Effector memory CD4-positive, alpha-beta T cell (primary cell): Measurements from ENCODE around the gene DLG1.

Experiments
- DNase-seq, 3 donors: peaks; one replicate each; pipeline ENCODE4 v3.0.0-alpha.2; 2020
- H3K27ac ChIP-seq: 2 replicates; pipeline ENCODE4 v1.7.0; 2013; ENCODE audit warnings: mild to moderate bottlenecking, low read length, moderate library complexity; ENCODE audit not compliant: insufficient read depth, poor library complexity, severe bottlenecking
- H3K27me3 ChIP-seq: replicated peaks from 2 replicates; pipeline ENCODE4 v1.7.0; 2013; ENCODE audit warnings: mild to moderate bottlenecking, low read length; ENCODE audit not compliant: insufficient read depth, control insufficient read depth, poor library complexity, severe bottlenecking
- H3K36me3 ChIP-seq: 2 replicates; pipeline ENCODE4 v1.7.0; 2013; ENCODE audit warnings: mild to moderate bottlenecking, low read length, moderate library complexity; ENCODE audit not compliant: control insufficient read depth, insufficient read depth
- H3K4me1 ChIP-seq: 2 replicates; pipeline ENCODE4 v1.7.0; 2013; ENCODE audit warnings: low read length, mild to moderate bottlenecking; ENCODE audit not compliant: control insufficient read depth, insufficient read depth, poor library complexity, severe bottlenecking
- H3K4me3 ChIP-seq: 2 replicates; pipeline ENCODE4 v1.7.0; 2013; ENCODE audit warnings: low read length, low read depth, mild to moderate bottlenecking; ENCODE audit not compliant: insufficient read depth, poor library complexity, severe bottlenecking
- H3K9me3 ChIP-seq: 2 replicates; pipeline ENCODE4 v1.7.0; 2013; ENCODE audit warnings: mild to moderate bottlenecking, low read length, moderate library complexity; ENCODE audit not compliant: control insufficient read depth

DLG1 gene

GRCh38 chr3:197111685-197112084 is 186.7 kb downstream of the DLG1 start:
- DNase-seq, result no peak
- Histone ChIP-seq H3K4me3 (no peak overlapping the region), H3K9me3 (no peaks in the 10 kb centered on the region), H3K36me3 (peaks cover 5% of the 10 kb centered on the region), H3K4me1 (no peaks in the 10 kb centered on the region), H3K27me3 (no peaks in the 10 kb centered on the region), H3K27ac (no peak overlapping the region)

GRCh38 chr3:197105786-197106185 is 192.6 kb downstream of the DLG1 start:
- no peak overlapping the region for H3K27ac ChIP-seq
- no peak for DNase-seq
- no peaks in the 10 kb centered on the region for H3K9me3 ChIP-seq
- no peaks in the 10 kb centered on the region for H3K27me3 ChIP-seq
- no peaks in the 10 kb centered on the region for H3K4me1 ChIP-seq
- H3K4me3 ChIP-seq, result no peak overlapping the region
- peaks cover 4% of the 10 kb centered on the region for H3K36me3 ChIP-seq

- no peak overlapping the region for H3K27ac ChIP-seq
- DNase-seq, result no peak
- H3K9me3 ChIP-seq, result no peaks in the 10 kb centered on the region
- H3K4me3 ChIP-seq, result no peak overlapping the region
- peaks cover 4% of the 10 kb centered on the region for H3K36me3 ChIP-seq
- no peaks in the 10 kb centered on the region for H3K27me3 ChIP-seq
- H3K4me1 ChIP-seq, result no peaks in the 10 kb centered on the region
Observed at GRCh38 chr3:197104738-197105137, 193.7 kb downstream of the DLG1 start.

- no peak for DNase-seq
- H3K9me3 ChIP-seq, result no peaks in the 10 kb centered on the region
- H3K27ac ChIP-seq, result no peak overlapping the region
- no peaks in the 10 kb centered on the region for H3K27me3 ChIP-seq
- H3K4me3 ChIP-seq, result no peak overlapping the region
- H3K36me3 ChIP-seq, result peaks cover 4% of the 10 kb centered on the region
- H3K4me1 ChIP-seq, result no peaks in the 10 kb centered on the region
Observed at GRCh38 chr3:197103766-197104165, 194.6 kb downstream of the DLG1 start.

- Histone ChIP-seq H3K36me3 (peaks cover 2% of the 10 kb centered on the region), H3K27ac (no peak overlapping the region), H3K4me3 (no peak overlapping the region), H3K9me3 (no peaks in the 10 kb centered on the region), H3K27me3 (no peaks in the 10 kb centered on the region), H3K4me1 (no peaks in the 10 kb centered on the region)
- DNase-seq, result no peak
Observed at GRCh38 chr3:197093871-197094270, 204.5 kb downstream of the DLG1 start.

- H3K27me3 ChIP-seq, result no peaks in the 10 kb centered on the region
- H3K27ac ChIP-seq, result no peak overlapping the region
Observed at GRCh38 chr3:197088370-197088769, 210.0 kb downstream of the DLG1 start.

GRCh38 chr3:197085137-197085536 is 213.3 kb downstream of the DLG1 start:
- no peak for DNase-seq
- Histone ChIP-seq H3K9me3 (no peaks in the 10 kb centered on the region), H3K27ac (no peak overlapping the region), H3K4me1 (no peaks in the 10 kb centered on the region), H3K4me3 (no peak overlapping the region), H3K27me3 (no peaks in the 10 kb centered on the region), H3K36me3 (peaks cover 6% of the 10 kb centered on the region)

More at GRCh38 chr3:197088370-197088769, 210.0 kb downstream of the DLG1 start:
- Histone ChIP-seq H3K4me3 (no peak overlapping the region), H3K4me1 (no peaks in the 10 kb centered on the region), H3K9me3 (no peaks in the 10 kb centered on the region), H3K36me3 (peaks cover 3% of the 10 kb centered on the region)
- DNase-seq, result no peak

- no peaks in the 10 kb centered on the region for H3K27me3 ChIP-seq
- H3K9me3 ChIP-seq, result no peaks in the 10 kb centered on the region
- no peak for DNase-seq
- H3K36me3 ChIP-seq, result peaks cover 6% of the 10 kb centered on the region
- no peak overlapping the region for H3K4me3 ChIP-seq
- no peak overlapping the region for H3K27ac ChIP-seq
- no peaks in the 10 kb centered on the region for H3K4me1 ChIP-seq
Observed at GRCh38 chr3:197083486-197083885, 214.9 kb downstream of the DLG1 start.

- Histone ChIP-seq H3K27ac (no peak overlapping the region), H3K27me3 (no peaks in the 10 kb centered on the region), H3K4me3 (no peak overlapping the region), H3K4me1 (no peaks in the 10 kb centered on the region), H3K9me3 (no peaks in the 10 kb centered on the region), H3K36me3 (peaks cover 6% of the 10 kb centered on the region)
- no peak for DNase-seq
Observed at GRCh38 chr3:197082871-197083270, 215.5 kb downstream of the DLG1 start.

GRCh38 chr3:197080344-197080743 is 218.1 kb downstream of the DLG1 start:
- H3K9me3 ChIP-seq, result no peaks in the 10 kb centered on the region
- H3K4me3 ChIP-seq, result no peak overlapping the region
- no peak for DNase-seq
- no peak overlapping the region for H3K27ac ChIP-seq
- no peaks in the 10 kb centered on the region for H3K4me1 ChIP-seq
- H3K27me3 ChIP-seq, result no peaks in the 10 kb centered on the region
- H3K36me3 ChIP-seq, result peaks cover 11% of the 10 kb centered on the region

- H3K27me3 ChIP-seq, result no peaks in the 10 kb centered on the region
- DNase-seq, result no peak
- H3K4me3 ChIP-seq, result no peak overlapping the region
- no peaks in the 10 kb centered on the region for H3K4me1 ChIP-seq
- no peaks in the 10 kb centered on the region for H3K9me3 ChIP-seq
- H3K36me3 ChIP-seq, result peaks cover 10% of the 10 kb centered on the region
- no peak overlapping the region for H3K27ac ChIP-seq
Observed at GRCh38 chr3:197076415-197076814, 222.0 kb downstream of the DLG1 start.
